Esophagus muscularis mucosa (tissue), 4 donors: Measurements from ENCODE around the gene PTGER3. TPM values are rescaled to one million over a fixed set of nuclear protein-coding genes. Genes with fewer than 3 reads are reported as not detected.

Experiments used
- DNase-seq: peaks from one replicate; pipeline ENCODE4 v3.0.0-alpha.2; 2017; ENCODE audit errors: extremely low spot score
- H3K27ac ChIP-seq, 4 donors: fragments of 200-600 bp; sonication (generic); replicated peaks in 1 of 4; 1 replicate in 3 of 4; 2 replicates in 1 of 4; pipeline ENCODE4 v1.5.1; 2016 to 2019; ENCODE audit warnings: mild to moderate bottlenecking in 1 of 4
- H3K27me3 ChIP-seq, 4 donors: fragments of 200-600 bp; sonication (generic); one replicate each; pipeline versions ENCODE4 v1.5.1 to v1.6.0; 2016 to 2019
- H3K36me3 ChIP-seq, 4 donors: fragments of 200-600 bp; sonication (generic); one replicate each; pipeline ENCODE4 v1.5.1; 2016 to 2019
- H3K4me1 ChIP-seq, 4 donors: fragments of 200-600 bp; sonication (generic); one replicate each; pipeline ENCODE4 v1.5.1; 2016 to 2019
- H3K4me3 ChIP-seq, 4 donors: fragments of 200-600 bp; sonication (generic); 1 replicate in 2 of 4; 2 replicates in 2 of 4; pipeline ENCODE4 v1.5.1; 2016 to 2019; ENCODE audit warnings: mild to moderate bottlenecking in 4 of 4, moderate library complexity in 1 of 4
- H3K9me3 ChIP-seq, 4 donors: fragments of 200-600 bp; sonication (generic); 1 replicate in 3 of 4; 2 replicates in 1 of 4; pipeline ENCODE4 v1.5.1; 2016 to 2019
- CTCF ChIP-seq, 3 experiments: fragments of 200-600 bp in 2 of 3; fragments of 450-650 bp in 1 of 3; sonication (generic) in 2 of 3; IDR thresholded peaks; one replicate each; pipeline ENCODE4 v1.5.1; 2017 to 2019; ENCODE audit warnings: antibody characterized with exemption in 3 of 3, mild to moderate bottlenecking in 2 of 3, moderate library complexity in 1 of 3
- EP300 ChIP-seq: sonication (generic); formaldehyde crosslinking; IDR thresholded peaks from one replicate; pipeline ENCODE4 v1.6.1; 2017; ENCODE audit warnings: antibody characterized with exemption
- POLR2A ChIP-seq: fragments of 450-650 bp; IDR thresholded peaks from one replicate; pipeline ENCODE4 v1.6.1; 2017; ENCODE audit warnings: antibody characterized with exemption, moderate library complexity, mild to moderate bottlenecking, low read depth
- POLR2AphosphoS5 ChIP-seq, 2 donors: sonication (generic); formaldehyde crosslinking; IDR thresholded peaks; one replicate each; pipeline ENCODE4 v1.6.1; 2017; ENCODE audit warnings: antibody characterized with exemption in 2 of 2
- WGBS: methylation state at CpG from one replicate; pipeline ENCODE4 v1.1.5; 2018; 5-methylcytosine and 5-hydroxymethylcytosine counted together
- intact Hi-C: fragments of 100-400 bp; cut with DNase I; formaldehyde crosslinking; loops from one replicate; pipeline ENCODE4 v1.15.1; 2023
- total RNA-seq, 4 donors: library from RNA; depleted of rRNA; stranded (reverse); fragments of >200 nt; gene quantifications; one replicate each; pipeline versions ENCODE4 v1.1.0 to v1.2.1, GENCODE V29; 2016

PTGER3 gene
- total RNA-seq, 4 donors from 2014 or later = 5.4 to 34.8 (median 19.2) TPM

DNA sequence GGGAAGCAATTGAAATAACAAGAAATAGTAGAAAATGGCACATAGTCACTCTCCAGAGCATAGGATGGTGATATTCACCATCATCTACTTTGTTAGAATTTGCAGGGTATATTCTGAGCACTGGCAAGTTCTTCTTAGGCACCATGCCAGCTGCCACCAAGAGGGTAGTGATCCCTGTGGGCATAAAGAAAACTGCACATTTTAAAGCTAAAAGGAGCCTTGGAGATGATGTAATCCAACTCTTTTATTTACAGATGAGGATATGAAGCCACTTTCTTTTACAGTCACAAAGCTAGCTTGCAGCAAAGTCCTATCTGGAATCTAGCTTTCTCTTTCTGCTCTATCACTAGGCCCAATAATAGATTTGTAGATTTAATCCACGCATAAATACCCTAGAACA is 69.0 kb downstream of the PTGER3 start:
- Histone ChIP-seq H3K27ac (no peak overlapping the region), H3K4me1 (no peaks in the 10 kb centered on the region), H3K27me3 (no peaks in the 10 kb centered on the region), H3K4me3 (no peak overlapping the region), H3K36me3 (no peaks in the 10 kb centered on the region), H3K9me3 (no peaks in the 10 kb centered on the region)
- TF ChIP-seq EP300 = no peak
- no peak for TF ChIP-seq CTCF (IDR thresholded peaks at IDR 0.05)
- TF ChIP-seq POLR2AphosphoS5 (IDR thresholded peaks at IDR 0.05) = no peak
- TF ChIP-seq POLR2A = no peak
- WGBS = 86% methylated on average over 1 of the region's 1 CpG
- DNase-seq = no peak
- intact Hi-C loops = no loop called here

GRCh38 chr1:70977575-70977974 is 70.0 kb downstream of the PTGER3 start:
- Histone ChIP-seq H3K27me3 (no peaks in the 10 kb centered on the region), H3K27ac (no peak overlapping the region), H3K9me3 (no peaks in the 10 kb centered on the region), H3K36me3 (no peaks in the 10 kb centered on the region), H3K4me3 (no peak overlapping the region), H3K4me1 (no peaks in the 10 kb centered on the region)
- whole genome bisulfite sequencing = 63% methylated on average over 3 of the region's 3 CpGs
- TF ChIP-seq CTCF (IDR thresholded peaks at IDR 0.05) (no peak), POLR2A (no peak), EP300 (no peak), POLR2AphosphoS5 (IDR thresholded peaks at IDR 0.05) (no peak)
- DNase-seq = no peak
- intact Hi-C loops = no loop called here

GRCh38 chr1:70977041-70977440 is 70.6 kb downstream of the PTGER3 start:
- TF ChIP-seq CTCF (IDR thresholded peaks at IDR 0.05) (no peak), EP300 (no peak), POLR2A (no peak), POLR2AphosphoS5 (IDR thresholded peaks at IDR 0.05) (no peak)
- DNase-seq = no peak
- Histone ChIP-seq H3K9me3 (no peaks in the 10 kb centered on the region), H3K27ac (no peak overlapping the region), H3K27me3 (no peaks in the 10 kb centered on the region), H3K4me1 (no peaks in the 10 kb centered on the region), H3K4me3 (no peak overlapping the region), H3K36me3 (no peaks in the 10 kb centered on the region)
- 86% methylated on average over 4 of the region's 4 CpGs for WGBS
- intact Hi-C loops = no loop called here

DNA sequence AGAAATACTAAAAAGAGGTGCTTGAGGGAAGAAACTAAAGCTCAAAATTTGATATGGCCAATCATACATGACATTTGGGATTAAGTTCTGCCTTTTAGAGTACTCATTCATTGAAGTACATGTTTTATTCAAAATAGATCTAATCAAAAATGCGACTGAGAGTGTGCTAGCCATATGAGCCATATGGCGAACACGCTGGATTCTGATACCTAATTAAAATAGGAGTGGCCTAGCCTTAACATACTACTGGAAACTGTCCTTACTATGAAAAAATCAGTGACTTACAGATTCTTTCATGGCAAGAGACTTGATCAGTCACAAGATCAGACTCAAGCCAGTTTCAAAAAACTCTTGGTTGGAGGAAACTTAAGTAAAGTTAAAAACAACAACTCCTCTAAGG is 73.9 kb downstream of the PTGER3 start:
- no peak overlapping the region for H3K27ac ChIP-seq
- no peak overlapping the region for H3K4me3 ChIP-seq
- WGBS = 97% methylated on average over 3 of the region's 3 CpGs
- intact Hi-C loops = no loop called here
- no peaks in the 10 kb centered on the region for H3K36me3 ChIP-seq
- no peak for DNase-seq
- H3K27me3 ChIP-seq = no peaks in the 10 kb centered on the region
- no peaks in the 10 kb centered on the region for H3K9me3 ChIP-seq
- no peaks in the 10 kb centered on the region for H3K4me1 ChIP-seq
- no peak for TF ChIP-seq CTCF (IDR thresholded peaks at IDR 0.05)
- no peak for TF ChIP-seq POLR2A
- no peak for TF ChIP-seq POLR2AphosphoS5 (IDR thresholded peaks at IDR 0.05)
- TF ChIP-seq EP300 = no peak

GRCh38 chr1:70970407-70970806 is 77.2 kb downstream of the PTGER3 start:
- intact Hi-C loops = no loop called here
- Histone ChIP-seq H3K9me3 (no peaks in the 10 kb centered on the region), H3K4me3 (no peak overlapping the region), H3K4me1 (no peaks in the 10 kb centered on the region), H3K27me3 (no peaks in the 10 kb centered on the region), H3K27ac (no peak overlapping the region), H3K36me3 (no peaks in the 10 kb centered on the region)
- TF ChIP-seq CTCF (IDR thresholded peaks at IDR 0.05) (no peak), EP300 (no peak), POLR2AphosphoS5 (IDR thresholded peaks at IDR 0.05) (no peak), POLR2A (no peak)
- WGBS = 91% methylated on average over 4 of the region's 4 CpGs
- no peak for DNase-seq
